ENCODE results near the gene RBM42. TPM values are rescaled to one million over a fixed set of nuclear protein-coding genes. Genes with fewer than 3 reads are reported as not detected.
"Not testable (repeated sequence)": the region's sequence is repeated elsewhere in the genome, so short reads cannot be mapped to it uniquely, and the experiment has no call there.

The RBM42 gene, protein sequence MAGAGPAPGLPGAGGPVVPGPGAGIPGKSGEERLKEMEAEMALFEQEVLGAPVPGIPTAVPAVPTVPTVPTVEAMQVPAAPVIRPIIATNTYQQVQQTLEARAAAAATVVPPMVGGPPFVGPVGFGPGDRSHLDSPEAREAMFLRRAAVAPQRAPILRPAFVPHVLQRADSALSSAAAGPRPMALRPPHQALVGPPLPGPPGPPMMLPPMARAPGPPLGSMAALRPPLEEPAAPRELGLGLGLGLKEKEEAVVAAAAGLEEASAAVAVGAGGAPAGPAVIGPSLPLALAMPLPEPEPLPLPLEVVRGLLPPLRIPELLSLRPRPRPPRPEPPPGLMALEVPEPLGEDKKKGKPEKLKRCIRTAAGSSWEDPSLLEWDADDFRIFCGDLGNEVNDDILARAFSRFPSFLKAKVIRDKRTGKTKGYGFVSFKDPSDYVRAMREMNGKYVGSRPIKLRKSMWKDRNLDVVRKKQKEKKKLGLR
- total RNA-seq (2014; rRNA removed; shearing (Covaris generic)): 72.5 and 80.0 TPM in 2 replicates
- polyA plus RNA-seq (2014; cell fraction: nucleus; rRNA removed): 67.3 and 70.4 TPM in 2 replicates

GRCh38 chr19:35628565-35629331 lies at the start of gene RBM42:
TSS of gene RBM42 (plus strand) at chr19:35629036. CDS start at chr19:35629154, 118 bp downstream.
- DNase-seq (ENCODE audit: extremely low read depth, low read depth): peak; percentile 99

DNA sequence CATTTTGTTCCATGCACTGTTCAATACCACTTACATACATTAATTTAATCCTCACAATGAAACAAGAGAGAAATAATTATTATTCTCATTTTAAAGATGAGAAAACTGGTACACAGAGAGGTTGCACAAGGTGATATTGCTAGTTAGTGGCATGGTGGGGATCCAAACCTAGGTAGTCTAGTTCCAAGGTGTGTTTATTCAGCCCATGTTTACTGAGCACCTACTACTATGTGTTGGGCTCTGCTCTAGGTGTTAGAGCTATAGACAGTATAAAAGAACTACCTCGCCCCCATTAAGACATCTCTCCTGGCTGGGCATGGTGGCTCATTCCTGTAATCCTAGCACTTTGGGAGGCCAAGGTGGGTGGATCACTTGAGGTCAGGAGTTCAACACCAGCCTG lies 46.1 kb upstream of the RBM42 start:
- no peak for DNase-seq (ENCODE audit: extremely low read depth, low read depth)

GRCh38 chr19:35585848-35586247 lies 43.0 kb upstream of the RBM42 start, which contains the start of gene PMIS2:
TSS of gene PMIS2 (plus strand) at chr19:35586173. CDS start at chr19:35586260, 87 bp downstream.
- DNase-seq (ENCODE audit: extremely low read depth, low read depth): no peak

DNA sequence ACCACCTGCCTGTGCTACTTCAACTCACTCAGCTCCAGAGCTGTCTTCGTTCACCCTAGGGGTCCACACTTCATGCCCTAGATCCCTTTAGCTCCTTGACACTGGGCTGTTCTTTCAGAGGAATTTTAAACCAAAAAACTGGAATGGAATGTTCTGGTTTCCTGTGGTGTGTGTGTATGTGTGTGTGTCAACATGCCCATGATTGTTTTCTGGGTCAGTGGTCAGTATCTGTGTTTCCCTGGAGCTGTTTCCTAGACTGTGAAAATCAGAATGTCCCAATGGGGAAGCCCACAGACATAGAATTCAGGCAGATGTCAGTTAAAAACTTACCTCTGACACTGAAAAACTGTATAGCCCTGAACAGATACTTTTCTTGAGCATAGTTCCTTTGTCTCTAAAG lies 41.5 kb upstream of the RBM42 start:
- no peak for DNase-seq (ENCODE audit: extremely low read depth, low read depth)

DNA sequence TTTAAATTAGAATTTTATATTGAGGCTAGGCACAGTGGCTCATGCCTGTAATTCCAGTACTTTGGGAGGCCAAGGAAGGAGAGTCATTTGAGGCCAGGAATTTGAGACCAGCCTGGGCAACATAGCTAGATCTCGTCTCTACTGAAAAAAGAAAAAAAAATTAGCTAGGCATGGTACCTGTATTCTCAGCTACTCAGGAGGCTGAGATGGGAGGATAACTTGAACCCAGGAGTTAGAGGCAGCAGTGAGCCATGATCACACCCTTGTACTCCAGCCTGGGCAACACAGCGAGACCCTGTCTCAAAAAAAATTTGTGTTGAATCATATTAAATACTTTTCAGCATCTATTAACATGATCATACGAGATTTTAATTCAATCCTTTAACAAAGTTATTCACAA lies 38.0 kb upstream of the RBM42 start:
- DNase-seq (ENCODE audit: extremely low read depth, low read depth): no peak

- peak; percentile 12 for DNase-seq (ENCODE audit: extremely low read depth, low read depth)
Measured at GRCh38 chr19:35592226-35592625, 36.6 kb upstream of the RBM42 start.

DNA sequence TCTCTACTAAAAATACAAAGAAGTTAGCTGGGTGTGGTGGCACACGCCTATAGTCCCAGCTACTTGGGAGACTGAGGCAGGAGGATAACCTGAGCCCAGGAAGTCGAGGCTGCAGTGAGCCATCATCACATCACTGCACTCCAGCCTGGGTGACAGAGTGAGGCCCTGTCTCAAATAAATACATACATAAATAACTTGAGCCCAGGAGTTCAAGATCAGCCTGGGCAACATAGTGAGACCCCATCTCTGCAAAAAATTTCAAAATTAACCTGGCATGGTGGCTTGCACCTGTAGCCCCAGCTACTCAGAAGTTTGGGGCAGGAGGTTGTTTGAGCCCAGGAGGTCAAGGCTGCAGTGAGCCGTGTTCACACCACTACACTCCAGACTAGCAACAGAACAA lies 33.8 kb upstream of the RBM42 start:
- DNase-seq (ENCODE audit: extremely low read depth, low read depth): not testable (repeated sequence)

GRCh38 chr19:35595928-35596327 lies 32.9 kb upstream of the RBM42 start:
- DNase-seq (ENCODE audit: extremely low read depth, low read depth): no peak

DNA sequence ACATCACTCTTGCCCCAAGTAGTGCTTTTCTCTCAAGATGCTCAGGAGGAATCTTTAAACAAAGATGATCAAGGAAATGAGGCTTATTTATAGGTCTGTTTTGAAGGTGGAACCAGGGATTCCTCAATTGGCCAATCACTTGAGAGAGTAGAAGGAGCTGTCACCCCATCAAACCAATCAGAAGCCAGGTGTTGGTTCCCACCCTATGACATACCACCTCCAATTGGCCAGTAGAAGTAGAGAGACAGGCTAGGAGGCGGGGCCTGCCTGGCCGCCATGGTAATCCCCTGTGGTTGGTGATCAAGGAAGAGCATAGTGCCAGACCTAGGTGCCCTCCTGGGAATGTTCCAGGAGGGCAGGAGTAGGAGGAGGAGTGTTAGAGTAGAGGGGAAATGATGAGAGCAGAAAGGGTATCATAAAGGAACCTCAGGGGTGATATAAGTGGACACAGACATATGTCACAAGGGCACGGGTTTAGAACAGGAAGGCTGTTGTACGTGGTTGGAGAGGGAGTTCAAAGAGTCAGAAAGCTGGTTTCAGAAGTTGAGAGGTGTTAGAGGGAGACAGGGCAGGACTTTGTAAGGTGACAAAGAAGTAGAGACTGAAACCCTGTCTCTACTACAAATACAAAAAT lies 32.4 kb upstream of the RBM42 start:
- DNase-seq (ENCODE audit: extremely low read depth, low read depth): no peak

DNA sequence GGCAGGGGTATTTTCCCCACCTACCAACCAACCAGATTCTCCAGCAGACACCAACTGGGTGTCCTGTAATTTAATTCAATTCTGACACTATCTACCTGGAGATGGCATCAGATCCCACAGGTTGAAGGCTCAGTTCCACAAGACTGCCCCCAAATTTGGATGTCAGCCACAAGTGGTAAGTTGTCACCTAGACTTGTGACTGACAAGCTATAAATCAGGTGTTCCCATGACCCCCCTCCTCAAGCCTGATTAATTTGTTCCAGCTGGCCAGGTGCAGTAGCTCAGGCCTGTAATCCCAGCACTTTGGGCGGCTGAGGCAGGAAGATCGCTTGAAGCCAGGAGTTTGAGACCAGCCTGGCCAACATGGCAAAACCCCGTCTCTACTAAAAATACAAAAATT lies 26.9 kb upstream of the RBM42 start:
- DNase-seq (ENCODE audit: extremely low read depth, low read depth): no peak

- not testable (repeated sequence) for DNase-seq (ENCODE audit: extremely low read depth, low read depth)
Measured at GRCh38 chr19:35604436-35604835, 24.4 kb upstream of the RBM42 start.

- not testable (repeated sequence) for DNase-seq (ENCODE audit: extremely low read depth, low read depth)
Measured at GRCh38 chr19:35607170-35607569, 21.7 kb upstream of the RBM42 start.

GRCh38 chr19:35607661-35608060 lies 21.2 kb upstream of the RBM42 start:
- no peak for DNase-seq (ENCODE audit: extremely low read depth, low read depth)

DNA sequence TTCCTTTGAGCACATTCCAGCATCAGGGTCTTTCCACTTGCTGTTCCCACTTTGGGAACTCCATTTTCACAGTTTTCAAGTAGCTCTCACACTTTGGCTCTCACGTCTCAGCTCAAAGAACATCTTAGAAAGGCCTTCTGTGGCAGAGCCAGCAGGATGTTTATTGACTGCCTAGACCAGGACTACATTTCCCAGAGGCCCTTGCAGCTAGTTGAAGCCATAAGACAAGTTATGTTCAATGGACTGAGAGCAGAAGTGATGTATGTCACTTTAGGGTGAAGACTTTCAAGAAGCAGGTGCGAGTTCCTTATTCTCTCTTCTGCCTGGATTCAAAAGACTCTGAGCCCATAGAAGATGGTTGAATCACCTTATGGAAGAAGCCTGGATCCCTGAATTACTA lies 20.6 kb upstream of the RBM42 start:
- no peak for DNase-seq (ENCODE audit: extremely low read depth, low read depth)

GRCh38 chr19:35609851-35610353 lies 18.9 kb upstream of the RBM42 start:
- no peak for DNase-seq (ENCODE audit: extremely low read depth, low read depth)

DNA sequence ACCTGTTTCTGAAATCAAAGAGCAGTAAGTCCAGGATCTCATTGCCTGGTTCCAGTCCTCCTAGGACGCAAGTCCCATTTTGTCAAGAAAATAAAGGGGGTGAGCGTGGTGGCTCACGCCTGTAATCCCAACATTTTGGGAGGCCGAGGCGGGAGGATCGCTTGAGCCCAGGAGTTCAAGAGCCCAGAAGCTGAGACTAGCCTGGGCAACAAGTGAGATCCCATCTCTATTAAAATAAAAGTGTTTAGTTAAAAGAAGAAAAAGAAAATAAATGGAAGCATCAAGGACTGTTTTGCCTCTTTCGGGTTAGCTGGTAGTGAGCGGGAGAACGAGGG lies 16.6 kb upstream of the RBM42 start:
- no peak for DNase-seq (ENCODE audit: extremely low read depth, low read depth)

GRCh38 chr19:35612559-35613321 lies 16.1 kb upstream of the RBM42 start, which contains the start of gene HAUS5:
TSS of gene HAUS5 (plus strand) at chr19:35612735. CDS start at chr19:35612795, 60 bp downstream.
- DNase-seq (ENCODE audit: extremely low read depth, low read depth): peak; percentile 89

DNA sequence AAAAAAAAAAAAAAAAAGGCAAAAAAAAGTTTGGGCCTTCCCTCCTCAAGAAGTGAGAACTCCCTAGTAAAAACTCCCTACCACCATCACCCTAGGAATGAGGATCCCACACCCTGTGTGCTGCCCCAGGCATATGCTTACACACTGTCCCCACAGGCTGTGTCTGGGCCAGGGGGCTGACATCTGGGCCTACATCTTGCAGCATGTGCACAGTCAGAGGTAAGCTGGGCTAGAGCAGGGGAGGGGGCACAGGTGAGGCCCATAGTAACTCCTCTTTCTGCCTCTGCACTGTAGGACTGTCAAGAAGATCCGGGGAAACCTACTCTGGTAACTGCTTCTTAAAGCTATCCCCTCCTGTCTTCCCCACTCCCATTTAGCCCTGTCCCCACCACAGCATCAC lies 15.3 kb upstream of the RBM42 start:
- no peak for DNase-seq (ENCODE audit: extremely low read depth, low read depth)

DNA sequence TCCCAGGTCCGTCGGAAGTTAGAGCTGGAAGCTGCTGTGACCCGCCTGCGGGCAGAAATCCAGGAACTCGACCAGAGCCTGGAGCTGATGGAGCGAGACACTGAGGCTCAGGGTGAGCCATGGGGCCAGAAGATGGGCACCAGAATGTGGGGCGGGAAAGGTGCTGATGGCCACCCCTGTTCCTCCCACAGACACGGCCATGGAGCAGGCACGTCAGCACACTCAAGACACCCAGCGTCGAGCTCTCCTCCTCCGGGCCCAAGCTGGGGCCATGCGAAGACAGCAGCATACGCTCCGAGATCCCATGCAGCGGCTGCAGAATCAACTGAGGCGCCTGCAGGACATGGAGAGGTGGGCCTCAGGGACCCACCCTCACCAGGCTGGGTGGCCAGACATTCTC lies 13.8 kb upstream of the RBM42 start:
- DNase-seq (ENCODE audit: extremely low read depth, low read depth): no peak

DNA sequence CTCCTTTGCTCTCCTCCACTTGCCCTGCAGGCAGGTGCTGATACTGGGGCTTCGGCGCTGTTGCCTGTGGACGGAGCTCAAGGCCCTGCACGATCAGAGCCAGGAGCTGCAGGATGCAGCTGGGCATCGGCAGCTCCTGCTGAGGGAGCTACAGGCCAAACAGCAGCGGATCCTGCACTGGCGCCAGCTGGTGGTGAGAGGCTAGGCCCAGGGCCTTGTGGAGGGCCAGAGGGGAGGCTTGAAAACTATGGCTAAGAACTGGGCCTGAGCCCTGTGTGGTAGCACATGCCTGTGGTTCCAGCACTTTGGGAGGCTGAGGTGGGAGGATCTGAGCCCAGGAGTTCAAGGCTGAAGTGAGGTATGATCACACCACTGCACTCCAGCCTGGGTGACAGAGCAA lies 10.0 kb upstream of the RBM42 start:
- no peak for DNase-seq (ENCODE audit: extremely low read depth, low read depth)

All from NCI-H460 (cell line).